NCI-H748 (cell line): ENCODE measurements around the gene SUCLG2.

ENCODE experiments used
- DNase-seq: peaks from one replicate; lab custom pipeline; 2025; ENCODE audit not compliant: unreplicated experiment; lab: John Stamatoyannopoulos, UW

Gene SUCLG2

GRCh38 chr3:67460841-67461510, 193.4 kb downstream of the SUCLG2 start:
- DNase-seq = no peak

GRCh38 chr3:67459796-67460195, 194.6 kb downstream of the SUCLG2 start:
- DNase-seq = no peak

GRCh38 chr3:67458896-67459530, 195.4 kb downstream of the SUCLG2 start:
- no peak for DNase-seq

GRCh38 chr3:67458408-67458807, 196.0 kb downstream of the SUCLG2 start:
- DNase-seq = no peak

- no peak for DNase-seq
Measured at GRCh38 chr3:67453628-67454027, 200.8 kb downstream of the SUCLG2 start.

- DNase-seq = no peak
Measured at GRCh38 chr3:67450153-67450552, 204.3 kb downstream of the SUCLG2 start.

GRCh38 chr3:67447393-67447792, 207.0 kb downstream of the SUCLG2 start:
- DNase-seq = no peak

- DNase-seq = no peak
Measured at GRCh38 chr3:67437789-67438188, 216.6 kb downstream of the SUCLG2 start.

GRCh38 chr3:67437090-67437489, 217.3 kb downstream of the SUCLG2 start:
- no peak for DNase-seq

GRCh38 chr3:67433109-67433508, 221.3 kb downstream of the SUCLG2 start:
- no peak for DNase-seq

- DNase-seq = peak; percentile 1
Measured at GRCh38 chr3:67431887-67432286, 222.5 kb downstream of the SUCLG2 start.

- DNase-seq = no peak
Measured at GRCh38 chr3:67423722-67424121, 230.7 kb downstream of the SUCLG2 start.

- no peak for DNase-seq
Measured at GRCh38 chr3:67421912-67422311, 232.5 kb downstream of the SUCLG2 start.

GRCh38 chr3:67419779-67420178, 234.6 kb downstream of the SUCLG2 start:
- DNase-seq = no peak

GRCh38 chr3:67419218-67419529, 235.2 kb downstream of the SUCLG2 start:
- no peak for DNase-seq

GRCh38 chr3:67418426-67419217, 235.8 kb downstream of the SUCLG2 start:
- DNase-seq = no peak

GRCh38 chr3:67416703-67417102, 237.7 kb downstream of the SUCLG2 start:
- DNase-seq = no peak

GRCh38 chr3:67415511-67415910, 238.9 kb downstream of the SUCLG2 start:
- DNase-seq = no peak

GRCh38 chr3:67414740-67415139, 239.7 kb downstream of the SUCLG2 start:
- no peak for DNase-seq

GRCh38 chr3:67405193-67405592, 249.2 kb downstream of the SUCLG2 start:
- no peak for DNase-seq

GRCh38 chr3:67402873-67403272, 251.5 kb downstream of the SUCLG2 start:
- DNase-seq = no peak

- no peak for DNase-seq
Measured at GRCh38 chr3:67401921-67402320, 252.5 kb downstream of the SUCLG2 start.
